ENCODE data around the gene PRKAB1.

Gene PRKAB1

DNA sequence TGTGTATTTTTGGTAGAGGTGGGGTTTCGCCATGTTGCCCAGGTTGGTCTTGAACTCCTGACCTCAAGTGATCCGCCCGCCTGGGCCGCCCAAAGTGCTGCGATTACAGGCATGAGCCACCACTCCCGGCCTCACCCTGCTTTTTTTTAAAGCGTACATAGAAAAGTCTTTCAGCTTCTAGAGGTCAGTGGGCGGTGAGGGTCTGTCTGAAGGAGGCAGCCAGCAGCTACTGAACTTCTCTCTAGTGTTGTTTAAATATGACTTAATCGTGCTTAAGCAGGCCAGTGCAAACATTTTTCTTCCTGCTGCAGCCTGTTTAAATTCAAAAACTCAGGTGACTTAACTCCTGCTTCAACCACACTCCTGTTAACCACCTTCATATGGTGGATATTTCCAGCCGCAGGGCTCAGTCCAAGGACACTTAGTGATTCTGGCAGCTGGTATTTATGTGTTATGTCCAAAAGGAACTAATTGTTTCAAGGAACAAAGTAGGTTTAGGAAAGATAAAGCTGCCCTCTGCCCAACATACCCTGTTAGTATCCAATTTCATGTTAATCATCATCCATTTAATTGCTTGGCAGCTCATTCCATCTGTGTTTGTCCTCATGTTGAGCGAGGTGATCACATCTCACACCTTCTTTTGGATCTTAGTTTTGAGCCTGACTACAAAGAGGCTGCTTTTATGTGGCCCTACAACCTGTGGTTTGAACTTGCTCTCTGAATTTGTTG lies 2.0 kb downstream of the PRKAB1 start:
- H3K4me3 ChIP-seq (replicated peaks; ENCODE audit: low read depth, low read length), result peak overlapping the region; percentile 81
- TF ChIP-seq, protein P1, sequence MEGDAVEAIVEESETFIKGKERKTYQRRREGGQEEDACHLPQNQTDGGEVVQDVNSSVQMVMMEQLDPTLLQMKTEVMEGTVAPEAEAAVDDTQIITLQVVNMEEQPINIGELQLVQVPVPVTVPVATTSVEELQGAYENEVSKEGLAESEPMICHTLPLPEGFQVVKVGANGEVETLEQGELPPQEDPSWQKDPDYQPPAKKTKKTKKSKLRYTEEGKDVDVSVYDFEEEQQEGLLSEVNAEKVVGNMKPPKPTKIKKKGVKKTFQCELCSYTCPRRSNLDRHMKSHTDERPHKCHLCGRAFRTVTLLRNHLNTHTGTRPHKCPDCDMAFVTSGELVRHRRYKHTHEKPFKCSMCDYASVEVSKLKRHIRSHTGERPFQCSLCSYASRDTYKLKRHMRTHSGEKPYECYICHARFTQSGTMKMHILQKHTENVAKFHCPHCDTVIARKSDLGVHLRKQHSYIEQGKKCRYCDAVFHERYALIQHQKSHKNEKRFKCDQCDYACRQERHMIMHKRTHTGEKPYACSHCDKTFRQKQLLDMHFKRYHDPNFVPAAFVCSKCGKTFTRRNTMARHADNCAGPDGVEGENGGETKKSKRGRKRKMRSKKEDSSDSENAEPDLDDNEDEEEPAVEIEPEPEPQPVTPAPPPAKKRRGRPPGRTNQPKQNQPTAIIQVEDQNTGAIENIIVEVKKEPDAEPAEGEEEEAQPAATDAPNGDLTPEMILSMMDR (IDR thresholded peaks at IDR 0.05; ENCODE audit: low read depth, low read length, missing control alignments), result no peak
- DNase-seq (ENCODE audit: extremely low read depth, low read depth), result no peak

DNA sequence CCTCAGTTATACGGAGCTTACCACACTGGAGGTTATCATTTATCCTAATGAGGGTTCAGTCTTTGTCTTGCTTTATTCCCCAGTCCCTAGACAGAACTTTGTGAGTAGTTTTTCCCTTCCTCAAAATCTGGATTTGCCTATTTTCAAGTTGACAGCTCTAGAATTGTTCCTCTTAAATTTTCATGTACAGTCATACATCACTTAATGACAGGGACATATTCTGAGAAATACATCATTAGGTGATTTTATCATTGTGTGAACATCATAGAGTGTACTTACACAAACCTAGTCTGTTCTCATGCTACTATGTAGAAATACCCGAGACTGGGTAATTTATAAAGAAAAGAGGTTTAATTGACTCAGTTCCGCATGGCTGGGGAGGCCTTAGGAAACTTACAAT lies 3.1 kb downstream of the PRKAB1 start:
- H3K4me3 ChIP-seq (replicated peaks; ENCODE audit: low read depth, low read length), result no peak overlapping the region
- TF ChIP-seq, protein P1 (IDR thresholded peaks at IDR 0.05; ENCODE audit: low read depth, low read length, missing control alignments), result no peak

DNA sequence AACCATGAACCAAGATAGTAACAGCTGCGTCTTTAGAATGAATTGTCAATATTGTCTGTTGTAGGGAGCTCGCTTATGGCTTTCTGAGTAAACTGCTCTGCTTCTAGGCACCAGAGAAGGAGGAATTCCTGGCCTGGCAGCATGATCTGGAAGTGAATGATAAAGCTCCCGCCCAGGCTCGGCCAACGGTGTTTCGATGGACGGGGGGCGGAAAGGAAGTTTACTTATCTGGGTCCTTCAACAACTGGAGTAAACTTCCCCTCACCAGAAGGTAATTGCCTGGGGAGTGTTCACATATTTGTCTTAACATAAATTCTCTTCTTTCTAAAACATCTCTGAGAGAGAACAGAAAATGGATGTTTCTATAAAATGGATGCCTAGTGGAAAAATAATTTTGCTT lies 4.3 kb downstream of the PRKAB1 start:
- no peak for DNase-seq (ENCODE audit: extremely low read depth, low read depth)
- TF ChIP-seq, protein P1 (IDR thresholded peaks at IDR 0.05; ENCODE audit: low read depth, low read length, missing control alignments), result no peak
- no peak overlapping the region for H3K4me3 ChIP-seq (replicated peaks; ENCODE audit: low read depth, low read length)

More for the DNA sequence above, 3.1 kb downstream of the PRKAB1 start:
- no peak for DNase-seq (ENCODE audit: extremely low read depth, low read depth)

DNA sequence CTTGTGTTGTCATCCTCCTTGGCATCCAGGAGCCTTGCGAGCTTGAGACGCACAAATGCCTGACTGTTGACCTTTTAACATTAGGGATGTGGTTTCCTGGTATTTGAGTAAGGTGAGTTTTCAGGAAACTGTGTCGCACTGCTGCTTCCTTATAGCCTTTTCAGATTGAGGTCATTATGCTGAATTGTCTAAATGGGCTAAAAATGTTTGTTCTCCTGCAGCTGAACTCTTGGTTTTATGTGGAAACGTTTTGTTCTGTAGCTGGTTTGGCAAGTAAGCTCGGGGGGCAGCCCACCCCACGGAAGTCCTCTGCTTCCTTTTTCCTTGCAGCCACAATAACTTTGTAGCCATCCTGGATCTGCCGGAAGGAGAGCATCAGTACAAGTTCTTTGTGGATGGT lies 5.7 kb downstream of the PRKAB1 start:
- no peak for DNase-seq (ENCODE audit: extremely low read depth, low read depth)
- TF ChIP-seq, protein P1 (IDR thresholded peaks at IDR 0.05; ENCODE audit: low read depth, low read length, missing control alignments), result no peak
- H3K4me3 ChIP-seq (replicated peaks; ENCODE audit: low read depth, low read length), result no peak overlapping the region

DNA sequence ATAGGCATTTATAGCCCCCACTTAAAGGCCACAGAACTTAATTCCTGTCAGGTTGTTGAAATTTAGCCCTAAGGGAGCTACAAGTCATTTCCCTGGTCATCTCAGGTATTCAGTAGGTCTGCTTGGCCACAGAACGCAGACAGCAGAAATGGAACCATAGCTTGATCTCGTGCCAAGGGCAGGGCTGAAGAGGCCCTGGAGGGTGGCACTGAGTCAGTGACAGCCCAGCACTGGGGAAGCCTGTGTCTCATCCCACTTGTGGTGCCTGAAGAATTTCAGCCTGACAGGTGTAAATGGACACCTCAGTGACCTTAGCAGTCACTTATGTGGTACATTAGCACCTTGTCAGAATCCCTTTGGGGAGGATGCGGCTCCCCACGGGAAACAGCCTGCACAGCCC lies 6.6 kb downstream of the PRKAB1 start:
- DNase-seq (ENCODE audit: extremely low read depth, low read depth), result no peak
- H3K4me3 ChIP-seq (replicated peaks; ENCODE audit: low read depth, low read length), result no peak overlapping the region
- TF ChIP-seq, protein P1 (IDR thresholded peaks at IDR 0.05; ENCODE audit: low read depth, low read length, missing control alignments), result no peak

DNA sequence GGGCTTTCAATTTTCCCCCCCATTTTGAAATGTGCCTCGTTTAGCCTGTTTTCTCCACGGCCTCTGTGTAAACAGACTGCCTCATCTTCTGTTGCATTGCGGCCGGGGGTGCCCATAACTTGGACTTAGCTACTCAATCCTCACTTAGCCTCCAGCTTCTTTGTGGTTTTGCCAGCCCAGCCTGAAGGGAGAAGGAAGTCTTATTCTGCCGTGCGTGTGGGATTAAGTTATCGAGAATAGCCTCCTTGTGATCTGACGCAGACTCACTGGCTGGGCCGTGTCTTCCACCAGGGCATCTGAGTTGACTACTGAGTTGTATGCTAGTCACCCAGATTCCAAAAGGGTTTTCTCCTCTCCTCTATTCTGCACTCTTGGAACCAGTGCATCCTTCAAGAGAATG lies 8.1 kb downstream of the PRKAB1 start:
- no peak overlapping the region for H3K4me3 ChIP-seq (replicated peaks; ENCODE audit: low read depth, low read length)
- TF ChIP-seq, protein P1 (IDR thresholded peaks at IDR 0.05; ENCODE audit: low read depth, low read length, missing control alignments), result no peak
- no peak for DNase-seq (ENCODE audit: extremely low read depth, low read depth)

DNA sequence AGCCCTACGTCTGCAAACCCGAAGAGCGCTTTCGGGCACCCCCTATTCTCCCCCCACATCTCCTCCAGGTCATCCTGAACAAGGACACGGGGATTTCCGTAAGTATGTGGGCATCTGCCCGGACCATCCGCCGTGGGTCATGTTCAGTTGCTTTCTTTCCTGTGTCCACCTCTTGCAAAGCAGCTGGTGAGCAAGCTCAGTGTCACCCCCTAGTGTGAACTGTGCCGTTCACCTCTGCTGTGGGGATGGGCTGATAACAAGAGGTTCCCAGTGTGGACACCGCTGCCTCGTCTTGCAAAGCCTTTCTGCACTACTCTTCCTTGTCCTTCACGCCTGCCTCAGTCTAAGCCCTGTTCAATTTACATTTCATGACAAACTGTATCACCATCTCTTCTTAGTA lies 8.6 kb downstream of the PRKAB1 start:
- DNase-seq (ENCODE audit: extremely low read depth, low read depth), result no peak
- TF ChIP-seq, protein P1 (IDR thresholded peaks at IDR 0.05; ENCODE audit: low read depth, low read length, missing control alignments), result no peak
- no peak overlapping the region for H3K4me3 ChIP-seq (replicated peaks; ENCODE audit: low read depth, low read length)
